Endometrium (tissue), 2 donors: ENCODE results near the gene RIMBP2.

ENCODE experiments used
- FAIRE-seq: peaks from 2 replicates; lab custom pipeline; 2012; peaks lifted over from hg19 to GRCh38; lab: Jason Lieb, UNC
- donor health status: control.
- donor health status: control.

RIMBP2 gene

DNA sequence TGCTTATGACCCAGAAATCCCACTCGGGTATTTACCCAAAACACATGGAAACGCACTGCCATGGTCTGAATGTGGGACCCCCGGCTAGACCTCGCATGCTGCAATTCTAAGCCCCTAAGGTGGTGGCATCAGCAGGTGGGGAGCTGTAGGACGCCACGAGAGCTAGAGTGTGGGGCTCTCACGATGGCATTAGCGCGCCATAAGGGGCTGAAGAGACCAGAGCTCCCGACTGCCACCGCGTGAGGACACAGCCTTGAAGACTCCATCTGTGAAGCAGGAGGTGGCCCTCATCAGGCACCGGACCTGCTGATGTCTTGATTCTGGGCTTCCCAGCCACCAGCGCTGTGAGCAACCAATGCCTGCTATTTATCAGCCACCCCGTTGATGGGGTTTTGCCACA lies 40.3 kb downstream of the RIMBP2 start:
- no peak for FAIRE-seq

DNA sequence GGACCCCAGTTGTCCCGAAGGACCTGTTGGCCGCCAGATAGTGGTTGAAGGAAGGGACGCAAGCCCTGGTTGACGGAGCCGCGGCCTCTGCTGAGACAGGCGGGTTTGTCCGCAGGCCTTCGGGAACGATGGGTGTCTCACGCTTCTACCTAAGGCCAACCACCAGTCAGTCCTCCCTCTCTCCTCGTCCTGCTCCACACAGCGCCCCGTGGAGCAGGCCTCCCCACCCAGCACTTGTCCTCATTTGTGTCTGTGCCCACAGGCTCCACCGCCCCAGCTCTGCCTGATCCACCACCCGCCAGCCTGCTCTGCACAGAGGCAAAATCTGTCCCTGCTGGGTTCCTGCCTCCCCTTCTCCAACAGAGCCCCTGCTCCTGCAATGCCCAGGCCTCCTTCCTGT lies 41.0 kb downstream of the RIMBP2 start:
- FAIRE-seq: no peak

GRCh38 chr12:130674676-130675075 lies 41.4 kb downstream of the RIMBP2 start:
- FAIRE-seq: no peak

- no peak for FAIRE-seq
Observed at GRCh38 chr12:130673036-130673705, 42.9 kb downstream of the RIMBP2 start.

GRCh38 chr12:130672089-130672820 lies 43.8 kb downstream of the RIMBP2 start:
- FAIRE-seq: no peak

GRCh38 chr12:130671556-130671955 lies 44.5 kb downstream of the RIMBP2 start:
- no peak for FAIRE-seq

DNA sequence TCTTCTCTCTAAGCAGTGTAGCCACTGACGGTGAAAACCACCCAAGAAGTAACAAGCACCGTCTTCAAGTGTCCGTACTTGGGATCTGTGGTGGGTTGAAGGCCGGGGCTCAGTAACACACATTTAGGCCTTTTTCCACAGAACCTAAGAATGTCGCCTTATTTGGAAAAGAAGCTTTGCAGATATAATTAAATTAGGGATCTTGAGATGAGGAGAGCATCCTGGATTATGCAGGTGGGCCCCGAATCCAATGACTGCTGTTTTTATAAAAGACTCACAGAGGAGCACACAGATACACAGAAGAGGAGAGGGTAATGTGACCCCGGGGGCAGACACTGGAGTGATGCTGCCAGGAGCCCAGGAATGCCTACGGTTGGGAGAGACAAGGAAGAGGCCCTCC lies 46.3 kb downstream of the RIMBP2 start:
- FAIRE-seq: no peak

DNA sequence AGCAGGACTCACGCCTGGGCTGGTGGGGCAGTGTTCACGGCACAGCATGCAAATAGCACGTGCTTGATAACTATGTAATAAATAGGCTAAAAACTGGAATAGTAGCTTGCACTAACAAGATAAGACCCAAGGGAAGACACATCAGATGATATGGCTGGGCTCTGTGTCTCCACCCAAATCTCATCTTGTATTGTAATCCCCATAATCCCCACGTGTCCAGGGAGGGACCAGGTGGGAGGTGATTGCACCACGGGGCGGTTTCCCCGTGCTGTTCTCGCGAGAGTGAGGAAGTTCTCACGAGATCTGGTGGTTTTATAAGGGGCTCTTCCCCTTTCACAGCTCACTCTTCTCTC lies 46.9 kb downstream of the RIMBP2 start:
- FAIRE-seq: no peak

DNA sequence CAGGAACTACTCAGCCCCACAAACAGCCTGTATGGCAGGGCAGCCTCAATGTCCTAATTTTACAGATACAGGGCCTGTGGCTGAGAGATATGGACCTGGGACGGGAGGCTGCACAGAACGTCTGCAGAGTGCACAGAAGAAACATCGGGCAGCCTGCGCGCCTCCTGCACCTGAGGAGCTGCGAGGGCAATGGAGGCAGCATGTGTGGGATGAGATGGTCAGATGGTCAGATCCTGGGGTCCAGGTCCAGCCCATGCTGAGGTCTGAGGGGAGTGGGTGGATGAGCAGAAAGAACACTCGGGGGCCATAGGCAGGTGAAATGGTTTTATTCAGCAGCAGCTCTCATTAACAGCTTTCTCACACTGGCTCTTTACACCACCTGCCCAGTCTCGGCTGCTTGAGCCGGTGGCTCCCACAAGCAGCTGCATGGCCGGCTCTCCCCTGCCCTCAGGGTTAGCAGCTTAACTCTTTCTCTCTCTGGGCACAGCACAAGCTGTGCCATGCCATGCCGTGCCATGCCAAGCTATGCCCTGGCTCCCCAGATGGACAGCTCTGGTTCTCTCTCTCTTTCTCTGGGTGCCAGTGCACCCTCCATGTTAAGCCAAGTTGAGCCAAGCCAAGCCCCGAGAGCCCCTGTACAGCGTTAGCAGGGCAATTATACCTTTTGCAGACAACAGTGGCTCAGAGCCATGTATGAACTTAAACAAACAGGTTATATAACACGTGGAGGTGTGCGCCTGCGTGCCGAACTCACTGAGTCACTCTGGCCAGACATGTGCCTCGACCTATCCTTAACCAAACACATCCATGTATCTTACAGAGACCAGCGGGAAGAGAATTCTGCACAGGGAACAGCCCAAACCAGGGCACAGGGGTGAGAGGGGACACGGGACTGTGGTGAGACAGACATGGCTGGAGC lies 47.6 kb downstream of the RIMBP2 start:
- no peak for FAIRE-seq

DNA sequence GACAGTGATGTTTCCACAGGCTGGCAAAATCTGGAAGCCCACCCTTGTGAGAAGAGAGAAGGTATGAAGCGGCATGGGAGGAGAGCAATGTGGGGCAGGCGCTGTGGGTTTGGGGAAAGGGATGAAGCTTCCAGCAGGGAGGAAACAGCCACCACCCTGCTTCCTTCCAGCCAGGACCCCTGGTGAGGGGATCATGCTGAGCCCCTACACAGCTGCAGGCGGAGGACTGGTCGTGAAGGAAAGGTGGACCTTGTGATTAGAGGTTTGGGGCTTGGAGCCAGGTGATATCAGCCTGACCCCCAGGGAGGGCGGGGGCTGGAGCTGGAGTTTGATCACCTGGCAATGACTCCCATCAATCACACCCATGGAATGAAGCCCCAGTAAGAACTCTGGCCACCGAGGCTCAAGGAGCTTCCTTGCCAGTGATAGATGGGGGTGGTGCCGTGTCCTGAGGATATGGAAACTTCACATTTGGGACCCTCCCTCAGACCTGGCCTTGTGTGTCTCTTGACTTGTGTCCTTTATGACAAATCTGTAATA lies 48.6 kb downstream of the RIMBP2 start:
- FAIRE-seq: no peak

- FAIRE-seq: no peak
Observed at GRCh38 chr12:130666645-130667044, 49.5 kb downstream of the RIMBP2 start.

DNA sequence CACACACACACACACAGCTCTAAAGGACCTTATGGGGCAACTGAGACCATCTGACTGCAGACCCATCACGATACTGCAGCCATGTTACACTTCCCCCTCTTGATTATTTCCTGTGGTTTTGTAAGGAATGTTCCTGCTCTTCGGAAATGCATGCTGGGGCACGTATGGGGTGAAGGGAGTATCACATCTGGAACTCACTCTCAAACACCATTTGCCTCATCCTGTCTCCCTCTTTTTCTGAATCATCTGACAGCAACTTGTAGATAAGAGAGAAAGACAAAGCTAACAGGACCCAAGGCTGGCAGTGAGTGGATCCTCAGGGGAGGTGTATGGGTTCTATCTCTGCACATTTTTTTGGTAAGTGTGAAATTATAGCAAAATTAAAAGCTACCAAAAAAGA lies 50.3 kb downstream of the RIMBP2 start:
- FAIRE-seq: no peak

- FAIRE-seq: no peak
Observed at GRCh38 chr12:130664772-130665171, 51.3 kb downstream of the RIMBP2 start.

DNA sequence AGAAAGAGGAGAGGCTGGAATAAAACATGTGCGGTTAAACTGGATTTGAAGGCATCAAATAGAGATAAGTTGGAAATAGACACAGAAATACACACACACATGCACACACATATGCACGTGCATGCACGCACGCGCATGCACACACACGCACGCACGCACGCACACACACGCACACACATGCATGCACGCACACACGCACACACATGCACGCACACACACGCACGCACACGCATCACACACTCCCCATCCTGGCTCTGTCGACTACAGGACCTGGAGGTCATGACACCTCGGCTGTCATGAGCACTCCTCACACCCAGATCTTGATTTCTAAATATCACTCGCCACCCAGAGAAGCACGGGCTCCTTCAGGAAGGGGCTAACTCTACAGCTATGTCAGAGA lies 51.8 kb downstream of the RIMBP2 start:
- no peak for FAIRE-seq

DNA sequence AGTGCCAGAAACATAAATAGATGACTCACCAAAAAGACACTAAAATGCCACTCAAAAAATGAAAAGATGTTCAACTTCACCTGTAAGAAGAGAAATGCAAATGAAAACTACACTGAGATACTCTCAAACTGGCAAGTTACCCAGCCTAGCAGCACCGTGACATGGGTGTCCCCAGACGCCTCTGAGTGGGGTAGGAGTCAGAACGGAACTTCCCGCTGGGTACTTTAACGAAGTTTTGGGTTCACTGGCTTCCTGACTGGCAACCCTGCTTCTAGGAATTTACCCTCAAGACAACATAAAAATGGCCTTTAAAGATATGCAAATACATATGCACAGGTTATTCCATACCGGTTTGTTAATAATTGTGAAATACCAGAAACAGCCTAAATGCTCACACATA lies 52.6 kb downstream of the RIMBP2 start:
- FAIRE-seq: no peak

GRCh38 chr12:130661486-130662255 lies 54.4 kb downstream of the RIMBP2 start:
- FAIRE-seq: no peak

GRCh38 chr12:130661059-130661458 lies 55.0 kb downstream of the RIMBP2 start:
- FAIRE-seq: no peak

DNA sequence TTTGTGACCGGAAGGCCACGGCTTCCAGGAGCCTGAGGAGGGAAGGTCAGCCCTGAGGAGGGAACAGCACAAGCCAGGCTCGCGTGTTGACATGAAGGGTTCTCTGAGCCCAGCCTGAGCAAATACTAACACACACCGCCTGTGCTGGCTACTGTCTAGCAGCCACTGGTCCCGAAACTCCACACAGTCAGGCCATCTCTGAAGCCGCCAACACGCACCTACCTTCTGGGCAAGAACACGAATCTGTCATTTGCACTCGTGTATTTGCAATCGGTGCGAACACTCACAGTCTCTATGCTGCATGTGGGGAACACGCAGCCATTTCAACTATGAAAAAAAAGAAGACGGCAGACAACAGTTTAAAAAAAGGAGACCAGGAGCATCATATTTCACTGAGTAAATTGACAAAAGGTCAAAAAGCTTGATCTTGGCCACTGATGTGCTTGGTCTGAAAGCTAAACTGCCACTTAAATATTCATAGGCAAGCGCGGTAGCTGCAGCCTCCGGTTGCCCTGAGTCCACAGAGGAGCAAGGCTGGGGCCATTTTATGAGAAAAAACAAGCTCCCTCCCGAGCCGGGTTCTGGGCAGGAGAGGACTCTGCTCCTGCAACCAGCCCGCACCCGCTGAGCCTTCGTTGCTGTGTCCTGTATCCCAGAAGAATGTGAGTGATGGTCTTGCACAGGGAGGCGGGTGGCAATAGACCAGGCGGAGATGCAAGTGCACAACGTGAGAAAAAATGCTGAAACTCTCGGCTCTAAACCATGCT lies 57.8 kb downstream of the RIMBP2 start:
- FAIRE-seq: no peak

DNA sequence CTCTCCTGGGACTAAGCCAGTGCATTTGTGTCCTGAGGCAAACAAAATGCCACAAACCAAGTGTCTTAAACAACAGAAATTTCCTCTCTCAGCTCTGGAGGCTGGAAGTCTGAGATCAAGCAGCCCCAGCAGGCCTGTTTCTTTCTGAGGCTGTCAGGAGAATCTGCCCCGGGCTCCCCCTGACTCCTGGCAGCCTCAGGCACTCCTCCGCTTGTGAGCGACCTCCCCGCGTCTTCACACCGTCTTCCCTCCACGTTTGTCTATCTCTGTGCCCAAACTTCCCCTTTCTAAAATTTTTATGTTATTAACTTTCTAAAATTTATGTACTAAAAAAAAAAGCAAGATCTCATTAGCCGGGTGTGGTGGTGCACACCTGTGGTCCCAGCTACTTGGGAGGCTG lies 59.7 kb downstream of the RIMBP2 start:
- no peak for FAIRE-seq

- no peak for FAIRE-seq
Observed at GRCh38 chr12:130655881-130656280, 60.2 kb downstream of the RIMBP2 start.

DNA sequence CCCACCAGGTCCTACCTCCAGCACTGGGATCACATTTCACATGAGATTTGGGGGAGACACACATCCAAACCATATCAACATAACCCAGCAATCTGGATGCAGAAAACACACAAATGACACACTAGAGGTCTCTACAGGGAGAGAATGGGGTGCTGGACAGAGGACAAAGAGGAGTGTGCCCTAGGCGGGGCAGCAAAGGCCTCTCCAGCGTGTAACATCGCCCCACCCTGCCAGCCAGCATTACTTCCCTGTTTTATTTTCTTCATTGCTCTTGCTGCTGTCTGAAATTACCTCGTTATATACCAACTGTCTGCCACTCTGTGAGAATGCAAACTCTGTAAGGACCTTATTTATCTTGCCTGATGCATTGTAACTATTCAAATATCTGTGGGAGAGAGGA lies 61.1 kb downstream of the RIMBP2 start:
- no peak for FAIRE-seq
